Testis (tissue), 2 donors: ENCODE results near the gene UBE2K.

ENCODE experiments used
- POLR2A ChIP-seq: fragments of 450-650 bp; IDR thresholded peaks from one replicate; pipeline ENCODE4 v1.6.1; 2017; ENCODE audit warnings: antibody characterized with exemption, mild to moderate bottlenecking, moderate library complexity
- TF ChIP-seq, protein P1 (sequence below), 3 experiments: fragments of 450-650 bp in 2 of 3; fragments of 200-600 bp in 1 of 3; sonication (generic) in 1 of 3; IDR thresholded peaks; one replicate each; pipeline ENCODE4 v1.5.1; 2016 to 2019; ENCODE audit warnings: antibody characterized with exemption in 3 of 3, mild to moderate bottlenecking in 2 of 3, moderate library complexity in 1 of 3

DNA sequence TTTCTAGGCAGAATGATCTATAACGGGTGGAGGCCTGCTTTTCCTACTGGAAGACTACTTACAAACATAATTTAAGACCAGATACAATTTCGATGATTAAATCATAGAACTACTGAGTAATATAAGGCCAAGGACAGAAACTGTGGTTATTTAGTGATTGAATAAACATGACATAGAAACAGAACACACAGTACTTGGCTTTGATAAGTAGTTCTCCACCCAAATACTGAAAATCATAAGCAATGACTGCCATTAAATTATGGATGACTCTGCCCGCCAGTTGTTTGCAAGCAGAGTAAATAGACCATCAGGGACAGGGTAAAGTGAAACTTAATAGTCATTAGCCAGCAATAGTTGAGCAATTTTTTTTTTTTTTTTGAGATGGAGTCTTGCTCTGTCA, 42.1 kb upstream of the UBE2K start:
- TF ChIP-seq, protein P1, sequence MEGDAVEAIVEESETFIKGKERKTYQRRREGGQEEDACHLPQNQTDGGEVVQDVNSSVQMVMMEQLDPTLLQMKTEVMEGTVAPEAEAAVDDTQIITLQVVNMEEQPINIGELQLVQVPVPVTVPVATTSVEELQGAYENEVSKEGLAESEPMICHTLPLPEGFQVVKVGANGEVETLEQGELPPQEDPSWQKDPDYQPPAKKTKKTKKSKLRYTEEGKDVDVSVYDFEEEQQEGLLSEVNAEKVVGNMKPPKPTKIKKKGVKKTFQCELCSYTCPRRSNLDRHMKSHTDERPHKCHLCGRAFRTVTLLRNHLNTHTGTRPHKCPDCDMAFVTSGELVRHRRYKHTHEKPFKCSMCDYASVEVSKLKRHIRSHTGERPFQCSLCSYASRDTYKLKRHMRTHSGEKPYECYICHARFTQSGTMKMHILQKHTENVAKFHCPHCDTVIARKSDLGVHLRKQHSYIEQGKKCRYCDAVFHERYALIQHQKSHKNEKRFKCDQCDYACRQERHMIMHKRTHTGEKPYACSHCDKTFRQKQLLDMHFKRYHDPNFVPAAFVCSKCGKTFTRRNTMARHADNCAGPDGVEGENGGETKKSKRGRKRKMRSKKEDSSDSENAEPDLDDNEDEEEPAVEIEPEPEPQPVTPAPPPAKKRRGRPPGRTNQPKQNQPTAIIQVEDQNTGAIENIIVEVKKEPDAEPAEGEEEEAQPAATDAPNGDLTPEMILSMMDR (IDR thresholded peaks at IDR 0.05): no peak
- TF ChIP-seq POLR2A: no peak
